ENCODE measurements around the gene ASIC1. TPM values are rescaled to one million over a fixed set of nuclear protein-coding genes. Genes with fewer than 3 reads are reported as not detected.

Gene ASIC1
- total and polyA plus RNA-seq, 2 of the 4 experiments (the other 2 are of a cell fraction) = 1.6 to 9.9 TPM

DNA sequence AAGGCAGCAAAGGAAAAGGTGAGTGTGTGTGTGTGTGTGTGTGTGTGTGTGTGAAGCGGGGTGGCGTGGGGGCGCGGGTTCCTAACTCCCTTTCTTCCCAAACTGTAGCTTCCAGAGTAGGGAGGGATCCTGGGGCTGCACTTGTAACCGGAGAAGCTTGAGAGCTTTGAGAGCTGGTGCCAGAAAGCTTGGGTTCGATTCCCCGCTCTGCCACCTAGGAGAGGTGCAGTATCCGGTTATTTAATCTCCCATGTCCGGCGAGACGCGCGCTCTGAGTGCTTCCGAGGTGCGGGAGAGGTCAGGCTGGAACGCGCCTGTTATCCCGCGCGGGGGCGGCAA, 24.9 kb upstream of the ASIC1 start:
- no peak overlapping the region for H3K27ac ChIP-seq (ENCODE audit: insufficient read depth, low read length)
- no peak overlapping the region for H3K18ac ChIP-seq (ENCODE audit: low read depth, low read length)
- no peak overlapping the region for H3K56ac ChIP-seq (ENCODE audit: extremely low read depth, insufficient read depth, low read length)
- no peak overlapping the region for H3K9ac ChIP-seq (ENCODE audit: low read depth, low read length)
- H4K91ac ChIP-seq (ENCODE audit: insufficient read depth, low read depth, low read length) = no peak overlapping the region
- H3K27me3 ChIP-seq (ENCODE audit: control insufficient read depth, insufficient read depth, low read length) = peaks cover 7% of the 10 kb centered on the region
- TF ChIP-seq CEBPB (IDR thresholded peaks at IDR 0.05; ENCODE audit: low read depth, low read length) (no peak), SMC3 (IDR thresholded peaks at IDR 0.05; ENCODE audit: low read depth, low read length) (no peak), MAZ (IDR thresholded peaks at IDR 0.05; ENCODE audit: borderline replicate concordance, low read depth, low read length) (no peak), CTCF (conservative IDR thresholded peaks at IDR 0.05; ENCODE audit: low read depth, low read length) (no peak), NFE2L2 (IDR thresholded peaks at IDR 0.05; ENCODE audit: low read depth, low read length) (no peak)
- TF ChIP-seq, protein P1, sequence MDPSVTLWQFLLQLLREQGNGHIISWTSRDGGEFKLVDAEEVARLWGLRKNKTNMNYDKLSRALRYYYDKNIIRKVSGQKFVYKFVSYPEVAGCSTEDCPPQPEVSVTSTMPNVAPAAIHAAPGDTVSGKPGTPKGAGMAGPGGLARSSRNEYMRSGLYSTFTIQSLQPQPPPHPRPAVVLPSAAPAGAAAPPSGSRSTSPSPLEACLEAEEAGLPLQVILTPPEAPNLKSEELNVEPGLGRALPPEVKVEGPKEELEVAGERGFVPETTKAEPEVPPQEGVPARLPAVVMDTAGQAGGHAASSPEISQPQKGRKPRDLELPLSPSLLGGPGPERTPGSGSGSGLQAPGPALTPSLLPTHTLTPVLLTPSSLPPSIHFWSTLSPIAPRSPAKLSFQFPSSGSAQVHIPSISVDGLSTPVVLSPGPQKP (IDR thresholded peaks at IDR 0.05; ENCODE audit: borderline replicate concordance, low read depth, low read length) = no peak
- intact Hi-C loops (cut with micrococcal nuclease) = no loop called here
- no peak overlapping the region for H3K14ac ChIP-seq (replicated peaks; ENCODE audit: low read depth, low read length)
- H3K9me1 ChIP-seq (ENCODE audit: insufficient read depth, low read length) = no peaks in the 10 kb centered on the region; the same call in 1 of the 2 replicates
- H2AK9ac ChIP-seq (replicated peaks; ENCODE audit: low read depth, low read length, poor library complexity) = no peak overlapping the region
- no peak overlapping the region for H2BK5ac ChIP-seq (ENCODE audit: low read depth, low read length, poor library complexity, severe bottlenecking)
- H2AFZ ChIP-seq (replicated peaks; ENCODE audit: low read length, poor library complexity) = peak overlapping the region; percentile 84
- no peak overlapping the region for H2AK5ac ChIP-seq (ENCODE audit: low read depth, low read length)
- no peak overlapping the region for H3K4me3 ChIP-seq (ENCODE audit: insufficient read depth, low read depth, low read length)
- H4K5ac ChIP-seq (ENCODE audit: low read depth, low read length) = no peak overlapping the region
- H3K79me1 ChIP-seq (ENCODE audit: low read depth in 1 of 2, low read length in 2 of 2) = no peaks in the 10 kb centered on the region
- in situ Hi-C loops (cut with MboI; ENCODE audit: low sequenced_read_pairs) = no loop called here
- no peak overlapping the region for H2BK15ac ChIP-seq (ENCODE audit: low read depth, low read length)
- H2BK120ac ChIP-seq (ENCODE audit: low read depth, low read length) = no peak overlapping the region
- H4K20me1 ChIP-seq (ENCODE audit: insufficient read depth, low read length) = no peaks in the 10 kb centered on the region
- no peak overlapping the region for H2BK20ac ChIP-seq (ENCODE audit: low read depth, low read length)
- no peaks in the 10 kb centered on the region for H3K36me3 ChIP-seq (ENCODE audit: control insufficient read depth, insufficient read depth, low read length)
- H3K23ac ChIP-seq (ENCODE audit: low read depth, low read length) = no peak overlapping the region
- H3K4ac ChIP-seq (ENCODE audit: low read depth, low read length) = no peak overlapping the region
- no peaks in the 10 kb centered on the region for H3K9me3 ChIP-seq (ENCODE audit: control insufficient read depth, insufficient read depth, low read length)
- BruUV-seq (replicated peaks) = no TSS peak
- no peak for ATAC-seq (ENCODE audit: low read depth)
- ChIA-PET POLR2A (ENCODE audit: unreplicated experiment) (no interaction called here), CTCF (no interaction called here)
- H4K8ac ChIP-seq (ENCODE audit: low read depth in 2 of 2, low read length in 2 of 2) = no peak overlapping the region
- dilution Hi-C loops (cut with HindIII; ENCODE audit: low sequenced_read_pairs, unreplicated experiment) = no loop called here
- H3K4me1 ChIP-seq (ENCODE audit: control insufficient read depth, insufficient read depth, low read length) = no peaks in the 10 kb centered on the region
- peak overlapping the region; percentile 24; the same call in 1 of the 2 replicates for H3K4me2 ChIP-seq (ENCODE audit: low read depth, low read length)
- no peak for DNase-seq
- WGBS, 2 experiments (ENCODE audit: extremely low coverage in 2 of 2, insufficient read length in 1 of 2) = no CpG with 5 or more reads among the region's 21 CpGs

Data from IMR-90 (cell line).